Stimulated activated CD8-positive, alpha-beta memory T cell treated with anti-CD3 and anti-CD28 coated beads, Interleukin-7, amount 100 ng/mL, for 48 hours (primary cell): ENCODE data around the gene TTC22.

Experiments
- DNase-seq, 2 donors: peaks; one replicate each; pipeline ENCODE4 v3.0.0-alpha.2; 2020; ENCODE audit warnings: low read depth in 1 of 2; ENCODE audit errors: extremely low read depth in 1 of 2

Gene TTC22

DNA sequence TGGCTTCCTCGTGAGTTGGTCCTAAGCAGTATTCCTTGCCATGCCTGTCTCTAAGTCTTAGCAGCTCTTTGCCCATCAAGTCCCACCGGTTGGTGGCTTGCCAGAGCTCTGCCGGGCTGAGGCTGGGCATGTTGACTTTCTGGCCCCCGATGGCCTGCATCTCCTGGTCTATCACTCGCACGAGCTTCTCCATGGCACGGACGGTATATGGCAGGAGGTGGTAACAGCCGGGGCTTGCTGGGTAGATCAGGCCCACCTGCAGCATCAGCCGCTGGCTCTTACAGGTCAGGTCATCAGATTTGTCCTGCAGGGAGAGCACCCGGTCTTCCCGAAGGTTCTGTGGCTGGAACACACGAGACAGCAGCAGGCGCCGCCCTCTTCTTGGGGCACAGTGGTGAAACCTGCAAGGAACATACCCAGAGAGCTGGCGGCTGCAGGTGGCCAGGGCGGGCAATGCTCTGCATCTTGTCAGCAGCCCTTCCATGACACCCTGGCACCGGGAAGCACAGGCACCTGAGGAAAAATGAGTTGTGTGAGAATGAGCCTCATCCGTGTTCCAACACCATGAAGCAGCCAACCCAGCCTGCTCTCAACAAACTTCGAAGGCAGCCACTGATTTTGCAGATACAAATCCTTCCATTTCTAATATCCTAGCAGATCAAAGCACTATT lies 42.3 kb downstream of the TTC22 start:
- no peak for DNase-seq

DNA sequence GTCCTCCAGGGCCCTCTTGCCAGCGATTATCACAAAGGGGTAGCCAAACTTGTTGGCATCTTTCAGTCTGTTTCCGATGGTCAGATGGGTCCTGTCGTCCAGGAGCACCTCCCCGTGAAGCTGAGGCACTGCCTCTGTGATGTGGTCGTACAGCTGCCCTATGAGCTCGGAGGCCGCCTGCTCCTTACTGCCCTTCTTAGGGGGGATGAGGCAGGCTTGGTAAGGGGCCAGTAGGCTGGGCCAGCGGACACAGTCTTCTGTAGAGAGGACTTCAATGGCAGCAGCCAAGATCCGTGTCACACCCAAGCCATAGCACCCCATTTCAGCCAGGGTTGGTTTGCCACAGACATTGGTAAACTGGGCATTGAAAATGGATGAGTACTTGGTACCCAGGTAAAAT lies 43.3 kb downstream of the TTC22 start:
- DNase-seq: no peak

DNA sequence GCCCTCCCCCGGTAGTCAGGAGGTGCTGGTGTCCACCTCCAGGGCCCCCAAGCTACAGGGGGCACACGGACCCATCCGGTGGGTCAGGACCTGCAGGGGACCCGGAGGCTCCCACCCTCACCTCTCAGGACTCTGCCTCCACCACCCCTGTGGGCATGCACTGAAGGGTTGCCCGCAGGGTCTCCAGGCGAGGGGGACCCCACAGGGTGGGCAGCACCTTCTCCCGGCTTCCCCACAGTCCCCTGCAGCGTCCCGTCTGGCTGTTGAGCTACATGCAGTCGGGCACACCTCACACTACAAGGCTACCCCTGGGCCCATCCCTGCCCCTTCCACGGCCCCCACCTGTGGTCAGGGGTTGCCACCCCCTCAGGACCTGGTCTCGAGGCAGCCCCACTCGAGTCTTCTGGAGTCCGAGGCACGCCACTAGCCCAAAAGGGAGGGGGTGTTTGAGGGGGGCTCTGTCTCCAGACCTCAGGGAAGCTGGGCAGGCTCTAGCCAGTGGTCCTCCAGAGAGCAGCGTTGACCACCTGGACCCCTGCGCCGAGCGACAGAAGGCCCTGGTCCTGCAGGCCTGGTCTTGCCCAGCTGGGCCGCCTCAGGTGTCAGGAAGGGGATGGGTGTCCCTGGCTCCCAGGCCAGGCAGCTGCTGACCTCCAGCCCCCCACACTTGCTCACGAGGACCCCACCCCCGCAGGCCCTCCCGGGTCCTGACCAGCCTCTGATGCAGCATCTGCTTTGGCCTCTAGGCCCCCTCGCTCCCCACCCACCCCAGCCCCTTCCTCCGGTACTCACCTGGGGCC lies 46.4 kb downstream of the TTC22 start:
- no peak for DNase-seq

DNA sequence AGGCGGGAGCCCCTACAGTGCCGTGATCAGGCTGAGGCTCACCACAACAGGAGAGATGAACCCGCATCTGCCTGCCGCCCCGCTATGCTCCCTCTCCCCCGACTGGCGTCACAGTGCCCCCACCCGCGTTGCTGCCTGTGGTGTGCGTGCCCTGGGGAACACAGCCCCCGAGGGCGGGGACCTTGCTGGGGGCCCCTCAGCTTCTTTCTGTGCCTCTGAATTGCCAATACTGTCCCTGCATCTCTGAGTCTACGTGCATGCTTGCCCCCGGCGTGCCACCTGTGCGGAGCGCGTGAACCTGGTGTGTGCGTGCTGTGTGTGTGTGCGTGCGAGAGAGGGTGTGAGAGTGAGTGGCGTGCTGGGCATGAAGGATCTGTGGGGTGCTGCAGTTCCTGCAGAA lies 47.1 kb downstream of the TTC22 start:
- no peak for DNase-seq

DNA sequence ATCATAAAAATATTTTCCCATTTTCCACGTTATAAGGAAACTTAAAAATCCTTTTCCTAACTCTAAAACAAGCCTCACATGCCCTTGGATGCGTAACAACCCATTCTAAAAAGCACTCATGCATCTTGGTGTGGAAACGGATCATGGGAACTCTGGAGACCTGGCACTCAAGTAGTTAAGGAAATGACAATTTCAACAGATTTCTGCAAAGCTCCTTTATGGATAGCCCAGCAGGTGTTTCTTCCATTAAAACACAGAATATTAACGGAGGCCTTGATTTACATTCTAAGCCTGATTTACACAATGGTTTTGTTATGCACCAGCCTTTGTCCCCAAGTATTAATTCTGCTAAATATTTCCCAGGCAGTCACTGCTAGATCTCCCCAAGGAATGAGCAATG lies 49.7 kb downstream of the TTC22 start:
- no peak for DNase-seq

DNA sequence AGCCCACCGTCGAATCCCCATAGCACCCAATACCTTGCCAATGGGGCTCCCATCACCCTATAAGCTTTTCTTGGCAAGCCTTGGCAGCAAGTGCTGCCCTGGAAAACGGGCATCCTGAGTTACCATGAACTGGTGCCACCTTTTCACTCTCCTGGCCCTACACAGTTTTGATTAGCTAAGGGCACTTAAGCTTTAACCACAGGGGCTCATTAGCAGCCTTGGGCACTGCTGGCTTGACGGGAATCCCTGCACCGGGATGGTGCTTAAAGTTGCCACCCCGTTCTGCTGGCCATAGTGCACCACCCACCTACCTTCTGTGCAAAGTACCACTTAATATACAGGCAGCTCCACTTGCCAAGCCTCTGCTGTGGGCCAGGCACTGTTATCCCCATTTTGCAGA lies 50.5 kb downstream of the TTC22 start:
- no peak for DNase-seq

DNA sequence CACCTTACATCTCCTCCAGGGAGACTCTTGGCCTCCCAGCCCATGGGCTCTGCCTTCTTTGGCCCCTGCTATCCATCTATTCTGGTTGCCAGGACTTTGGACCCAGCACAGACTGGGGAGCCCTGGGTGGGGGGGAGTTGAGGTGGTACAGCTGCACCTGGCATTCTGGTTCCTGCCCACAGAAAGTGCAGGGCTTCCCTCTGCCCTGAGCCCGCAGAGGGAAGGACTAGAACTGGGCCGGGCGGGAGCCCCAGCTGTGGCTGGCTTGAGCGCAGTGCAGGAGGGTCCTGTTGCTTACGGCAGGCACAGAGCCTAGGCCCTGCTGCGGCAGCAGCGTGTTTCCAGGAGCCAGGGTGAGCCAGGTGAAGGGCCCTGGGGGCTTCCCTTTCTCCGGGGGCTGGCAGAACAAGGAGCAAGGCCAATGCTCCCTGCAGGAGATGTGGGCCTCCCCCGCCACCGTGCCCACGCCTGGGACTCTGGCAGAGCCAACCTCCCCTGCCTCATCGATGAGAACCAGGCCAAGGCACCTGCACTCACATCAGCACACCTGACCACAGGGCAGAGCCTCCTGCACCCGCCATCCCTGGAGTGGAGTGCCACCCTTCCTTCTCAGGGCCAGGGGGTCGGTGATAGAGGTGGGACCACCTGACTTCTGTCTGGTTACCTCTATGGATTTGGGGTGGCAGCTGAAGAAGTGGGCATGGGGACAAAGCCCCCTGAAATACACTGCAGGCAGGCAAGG lies 52.9 kb downstream of the TTC22 start:
- DNase-seq: no peak

DNA sequence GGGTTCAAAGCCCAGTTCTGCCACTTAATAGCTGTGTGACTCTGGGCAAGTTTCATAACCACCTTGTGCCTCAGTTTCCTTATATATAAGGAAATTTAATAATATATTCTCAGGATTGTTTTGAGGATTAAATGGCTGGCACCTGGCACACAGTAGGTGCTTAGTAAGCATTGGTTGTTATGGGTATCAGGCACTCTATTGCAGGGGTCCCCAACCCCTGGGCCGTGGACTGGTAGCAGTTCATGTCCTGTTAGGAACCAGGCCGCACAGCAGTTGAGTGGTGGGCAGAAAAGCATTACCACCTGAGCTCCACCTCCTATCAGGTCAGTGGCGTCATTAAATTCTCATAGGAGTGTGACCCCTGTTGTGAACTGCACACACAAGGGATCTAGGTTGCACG lies 55.3 kb downstream of the TTC22 start:
- no peak for DNase-seq

DNA sequence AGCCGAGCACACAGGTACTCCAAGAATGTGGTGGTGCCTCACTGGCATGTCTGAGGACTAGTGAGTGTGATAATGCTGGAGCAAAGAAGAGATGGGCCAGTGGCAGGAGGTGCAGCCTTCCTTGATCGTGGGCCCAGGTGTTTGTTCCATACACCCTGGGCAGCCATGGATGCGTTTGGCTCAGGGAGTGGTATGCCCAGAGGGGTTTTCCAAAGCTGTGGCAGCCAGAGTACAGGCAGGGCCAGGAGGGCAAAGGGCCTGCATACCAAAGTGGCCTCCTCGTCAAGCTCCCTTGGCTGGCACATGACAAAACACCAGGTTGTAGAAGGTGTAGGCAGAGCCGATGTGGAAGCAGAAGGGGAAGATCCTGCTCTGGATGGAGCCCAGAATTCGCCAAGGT lies 55.8 kb downstream of the TTC22 start:
- no peak for DNase-seq

DNA sequence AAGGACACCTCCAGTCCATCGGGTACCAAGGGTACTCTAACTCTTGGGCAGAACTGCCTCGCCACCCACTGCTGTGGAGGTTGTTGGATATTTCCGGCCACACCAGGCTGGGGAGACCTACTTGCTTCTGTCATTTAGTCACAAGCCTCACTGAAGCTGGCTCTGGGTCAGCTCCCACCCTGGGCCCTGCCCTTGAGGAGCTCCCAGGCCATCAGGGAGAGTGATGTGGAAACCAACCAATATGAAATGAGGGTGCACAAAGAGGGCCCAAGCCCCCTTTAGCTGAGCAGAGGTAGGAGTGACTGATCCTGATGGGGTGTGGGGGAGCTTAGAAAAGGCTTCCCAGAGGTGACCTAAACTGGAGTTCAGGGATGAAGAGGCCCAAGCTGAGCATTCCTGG lies 56.4 kb downstream of the TTC22 start:
- no peak for DNase-seq

DNA sequence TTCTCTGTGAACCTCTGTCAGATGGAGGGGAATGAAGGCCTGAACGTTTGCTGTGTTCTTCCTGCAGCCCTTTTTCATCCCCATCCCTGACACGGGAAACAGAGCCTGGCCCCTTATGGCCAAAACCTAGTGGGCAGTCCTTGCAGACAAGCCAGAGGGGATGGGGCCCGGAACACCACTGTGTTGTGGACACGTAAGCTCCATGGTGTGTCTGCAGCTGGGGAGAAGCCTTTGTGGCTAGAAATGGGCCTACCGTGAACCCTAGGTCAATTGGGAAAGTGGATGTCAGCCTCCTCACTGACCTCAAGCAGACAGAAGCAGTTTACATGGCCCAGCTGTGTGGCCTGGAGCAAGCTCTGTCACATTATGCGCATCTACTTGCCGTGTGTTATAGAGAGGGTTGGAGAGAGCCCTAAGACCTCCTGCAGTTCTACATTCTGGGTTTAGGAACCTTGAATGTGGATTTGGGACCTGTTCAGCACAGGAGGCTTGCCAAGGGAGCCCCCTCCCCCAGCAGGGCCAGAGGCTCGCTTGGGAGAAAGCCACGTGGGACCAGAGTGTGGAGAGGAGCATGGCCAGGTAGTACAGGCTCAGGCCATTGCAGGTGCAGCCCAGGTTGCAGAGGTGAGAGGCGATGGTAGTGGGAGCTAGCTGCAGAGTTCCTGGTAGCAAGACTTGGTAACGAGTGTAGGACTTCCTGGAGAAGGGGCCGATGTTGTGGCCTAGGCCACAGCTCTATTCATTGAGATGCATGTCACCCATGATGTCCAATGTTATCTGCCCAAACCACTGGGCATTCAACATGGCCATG lies 57.5 kb downstream of the TTC22 start:
- DNase-seq: no peak

DNA sequence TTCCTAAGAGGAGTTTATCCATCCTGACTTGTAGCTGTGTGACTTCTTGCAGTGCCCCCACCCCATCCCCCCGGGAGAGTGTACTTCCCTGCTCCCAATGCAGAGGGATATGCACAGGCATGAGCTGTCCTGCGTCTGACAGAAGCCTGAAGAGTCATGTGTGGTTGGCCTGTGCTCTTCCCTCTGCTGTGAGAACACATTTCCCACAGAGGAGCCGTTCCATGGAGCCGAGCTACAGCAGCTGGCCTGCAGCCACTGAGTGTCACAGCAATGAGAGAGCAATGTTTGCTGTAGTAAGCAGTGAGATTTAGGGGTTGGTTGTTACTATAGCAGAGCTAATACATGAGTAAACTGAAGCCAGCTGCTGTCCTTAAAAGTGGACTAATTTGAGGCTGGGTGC lies 58.8 kb downstream of the TTC22 start:
- no peak for DNase-seq

DNA sequence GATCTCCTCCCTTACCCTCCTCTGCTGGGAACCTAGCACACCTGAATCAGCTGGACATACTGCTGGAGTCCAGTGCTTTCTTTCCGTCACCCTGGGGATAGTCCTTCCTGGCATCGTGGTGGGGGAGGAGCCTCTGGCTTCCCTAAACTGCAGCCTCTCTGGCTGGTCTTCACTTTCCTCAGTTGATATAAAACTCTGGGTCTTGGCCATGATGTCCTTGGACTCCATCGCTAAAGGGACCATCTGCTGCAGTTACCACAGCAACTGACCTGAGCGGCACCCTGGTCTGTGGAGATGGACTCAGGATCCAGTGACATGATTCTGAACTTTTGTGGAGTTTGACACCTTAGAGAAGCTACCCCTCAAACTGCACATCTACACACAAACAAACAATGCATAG lies 59.6 kb downstream of the TTC22 start:
- DNase-seq: no peak

DNA sequence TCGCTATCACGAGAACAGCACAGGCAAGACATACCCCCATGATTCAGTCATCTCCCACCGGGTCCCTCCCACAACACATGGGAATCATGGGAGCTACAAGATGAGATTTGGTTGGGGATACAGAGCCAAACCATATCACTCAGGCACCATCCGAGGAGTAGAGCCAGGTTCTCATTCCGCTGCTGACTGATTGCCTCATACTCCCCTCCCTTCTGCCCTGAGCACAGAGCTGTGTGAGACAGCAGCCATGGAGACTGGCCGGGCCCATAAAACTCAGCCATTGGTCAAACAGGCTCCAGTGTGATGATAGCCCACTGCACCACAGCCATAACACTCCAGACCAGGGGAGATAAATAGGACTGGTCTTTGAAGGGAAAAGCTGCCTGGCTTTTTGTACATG lies 62.9 kb downstream of the TTC22 start:
- no peak for DNase-seq

DNA sequence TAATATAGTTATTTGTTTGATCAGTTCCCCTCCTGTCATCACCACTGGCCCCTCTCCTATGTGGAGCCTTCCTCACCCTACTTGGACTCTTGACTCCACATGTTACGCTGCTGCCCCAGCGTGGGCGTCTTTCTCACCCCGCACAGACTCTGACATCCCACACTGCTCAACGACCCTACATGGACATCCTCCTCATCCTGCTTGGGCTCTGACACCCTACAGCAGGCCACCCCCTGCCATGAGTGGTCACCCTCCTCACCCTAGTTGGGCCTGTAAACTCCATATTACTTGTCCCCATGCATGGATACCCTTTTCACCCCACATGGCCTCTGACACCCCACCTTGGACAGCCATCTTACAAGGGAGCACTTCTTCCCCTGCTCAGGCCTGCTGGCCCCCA lies 64.4 kb downstream of the TTC22 start:
- no peak for DNase-seq
